NCI-H524 treated with DMSO at 0.1 percent for 48 hours (cell line): ENCODE measurements around the gene TTC39B.
A peak's percentile ranks its signal among the peaks of the same experiment; 100 is the strongest.

Experiments used
- DNase-seq: peaks from one replicate; lab custom pipeline; 2025; lab: John Stamatoyannopoulos, UW

The TTC39B gene

DNA sequence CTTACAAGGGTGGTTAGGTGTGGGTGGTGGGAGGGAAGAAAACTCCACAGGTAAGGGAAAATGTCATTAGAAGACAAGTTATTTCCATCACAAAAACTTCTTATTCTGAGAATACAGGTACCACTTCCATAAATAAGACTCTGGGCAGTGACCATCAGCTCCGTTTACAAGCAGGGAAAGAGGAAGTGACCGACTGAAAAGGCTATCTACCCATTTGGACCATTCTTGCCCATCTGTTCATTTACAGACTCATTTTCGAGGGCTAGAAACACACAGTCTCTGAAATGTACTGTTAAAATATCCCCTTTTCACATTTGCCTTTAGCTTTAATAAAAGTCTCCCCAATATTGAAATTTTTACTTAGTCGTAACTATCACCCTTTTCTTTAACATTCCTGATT lies 79.5 kb downstream of the TTC39B start:
- no peak for DNase-seq

DNA sequence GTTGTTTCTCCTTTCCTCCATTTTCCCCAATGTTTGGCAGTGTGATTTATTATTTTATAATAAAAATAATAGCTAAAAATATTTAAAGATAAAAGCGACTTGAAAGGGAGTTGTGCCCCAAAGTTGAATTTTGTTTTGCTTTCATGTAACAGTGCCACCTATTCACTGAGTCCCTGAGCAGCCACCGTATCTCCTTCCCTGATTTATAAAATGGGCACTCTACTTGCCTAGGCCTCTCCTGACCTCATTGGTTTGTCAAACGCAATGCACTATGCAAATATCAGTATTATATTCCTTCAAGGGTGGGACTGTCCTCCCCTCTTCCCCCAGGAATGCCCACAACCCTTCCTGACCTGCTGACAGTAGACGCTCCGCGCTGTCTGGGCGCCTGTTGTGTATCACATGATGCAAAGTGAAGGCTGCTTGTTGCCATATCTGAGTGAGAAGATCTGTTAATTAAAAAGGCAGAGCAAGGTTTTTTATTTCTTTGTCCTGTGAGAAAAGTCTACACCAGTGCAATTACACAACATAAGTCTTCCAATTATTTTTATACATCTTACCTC lies 81.4 kb downstream of the TTC39B start:
- no peak for DNase-seq

GRCh38 chr9:15222313-15222712 lies 84.7 kb downstream of the TTC39B start:
- no peak for DNase-seq

DNA sequence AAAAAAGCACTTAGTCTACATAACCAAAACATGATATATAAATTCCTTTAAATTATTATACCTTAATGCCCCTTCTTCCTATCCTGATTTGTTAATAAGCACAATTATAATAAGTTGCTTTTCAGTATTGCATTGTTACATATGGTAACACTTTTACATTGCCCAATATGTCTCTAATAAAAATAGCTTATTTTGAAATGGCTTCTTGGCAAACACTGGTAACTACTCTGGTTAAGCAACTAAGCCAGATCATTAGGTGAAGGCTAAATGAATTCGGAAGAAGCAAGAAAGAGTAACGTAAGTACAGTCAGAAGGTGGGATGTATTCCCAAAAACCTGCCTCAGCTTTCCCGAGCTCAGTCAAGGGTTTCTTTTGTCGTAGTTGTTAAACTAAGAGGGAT lies 85.3 kb downstream of the TTC39B start:
- no peak for DNase-seq

DNA sequence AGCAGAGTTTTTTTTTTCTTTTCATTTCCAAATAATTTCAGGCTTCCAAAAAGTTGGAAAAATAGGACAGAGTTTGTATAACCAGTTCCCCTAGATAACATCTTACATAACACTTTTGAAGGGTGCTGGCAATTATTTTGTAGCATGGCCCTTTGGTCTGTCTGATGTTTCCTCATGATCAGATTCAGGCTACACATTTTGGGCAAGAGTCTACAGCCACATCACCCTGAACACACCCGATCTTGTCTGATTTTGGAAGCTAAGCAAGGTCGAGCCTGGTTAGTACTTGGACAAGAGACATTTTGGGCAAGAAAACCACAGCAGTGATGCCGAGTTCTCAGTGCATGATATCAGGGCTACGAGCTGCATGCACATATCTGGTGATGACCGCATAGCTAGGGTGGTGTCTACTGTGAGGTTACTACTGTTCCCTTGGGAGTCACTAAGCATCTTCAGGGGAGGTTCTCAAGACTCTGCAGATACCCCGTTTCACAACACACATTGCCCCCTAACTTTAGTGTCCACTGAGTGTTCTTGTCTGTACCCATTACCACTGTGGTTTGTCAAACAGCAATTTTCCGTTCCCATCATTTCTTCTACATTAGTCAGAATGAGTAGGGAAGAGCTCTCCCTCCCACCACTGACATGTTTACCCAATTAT lies 86.2 kb downstream of the TTC39B start:
- no peak for DNase-seq

- no peak for DNase-seq
These were observed 87.5 kb downstream of the TTC39B start for GRCh38 chr9:15219546-15219945.

GRCh38 chr9:15218994-15219393 lies 88.0 kb downstream of the TTC39B start:
- DNase-seq: no peak

DNA sequence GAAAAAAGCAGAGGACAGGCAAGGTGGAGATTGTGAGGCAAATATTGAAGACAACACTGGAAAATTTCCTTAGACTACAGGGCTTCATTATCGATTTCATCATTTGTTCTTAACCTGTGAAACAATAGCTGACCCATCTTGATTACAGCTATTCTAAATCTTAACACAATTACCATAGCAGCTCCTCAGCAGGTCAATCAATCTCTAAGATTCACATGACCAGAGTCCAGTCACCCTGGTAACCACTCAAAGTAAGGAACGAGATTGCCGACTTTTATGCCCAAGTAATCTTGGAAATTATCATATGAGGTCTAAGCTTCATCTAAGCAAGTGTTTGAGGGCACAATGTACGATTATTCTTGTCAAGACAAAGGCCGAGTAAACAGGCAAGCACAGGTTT lies 93.8 kb downstream of the TTC39B start:
- DNase-seq: no peak

- DNase-seq: peak; percentile 27
These were observed 95.1 kb downstream of the TTC39B start for GRCh38 chr9:15211815-15212495.

DNA sequence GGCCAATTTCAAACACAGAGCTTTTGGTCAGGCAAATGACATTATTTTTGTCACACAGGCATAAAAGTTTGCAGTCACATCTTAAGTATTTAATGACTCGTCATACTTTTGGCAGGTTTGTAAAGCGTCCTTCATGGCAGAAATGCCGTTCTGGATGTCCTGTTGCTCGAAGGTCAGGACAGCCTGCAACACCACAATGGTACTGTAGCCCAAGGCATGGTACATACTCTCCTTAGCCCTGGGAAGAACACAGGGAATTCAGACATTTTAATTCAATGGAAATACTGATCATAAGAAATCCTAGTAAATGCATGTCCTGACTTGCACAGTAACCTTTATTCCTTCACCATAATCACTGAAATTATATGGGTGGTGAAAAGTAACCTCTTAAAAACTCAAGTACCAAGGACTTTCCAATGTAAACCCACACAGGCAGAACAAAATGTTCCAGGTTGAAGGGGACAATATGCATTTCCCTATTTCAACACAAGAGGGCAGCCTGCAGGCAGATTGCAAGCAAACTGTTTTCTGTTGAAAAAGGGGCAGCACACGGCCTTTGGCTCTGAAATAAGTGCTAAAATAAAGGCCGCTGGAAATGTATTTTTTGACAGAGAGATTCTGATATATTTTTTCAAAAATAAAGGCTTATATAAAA lies 95.7 kb downstream of the TTC39B start:
- peak; percentile 27 for DNase-seq

- no peak for DNase-seq
These were observed 99.9 kb downstream of the TTC39B start for GRCh38 chr9:15206903-15207696.

DNA sequence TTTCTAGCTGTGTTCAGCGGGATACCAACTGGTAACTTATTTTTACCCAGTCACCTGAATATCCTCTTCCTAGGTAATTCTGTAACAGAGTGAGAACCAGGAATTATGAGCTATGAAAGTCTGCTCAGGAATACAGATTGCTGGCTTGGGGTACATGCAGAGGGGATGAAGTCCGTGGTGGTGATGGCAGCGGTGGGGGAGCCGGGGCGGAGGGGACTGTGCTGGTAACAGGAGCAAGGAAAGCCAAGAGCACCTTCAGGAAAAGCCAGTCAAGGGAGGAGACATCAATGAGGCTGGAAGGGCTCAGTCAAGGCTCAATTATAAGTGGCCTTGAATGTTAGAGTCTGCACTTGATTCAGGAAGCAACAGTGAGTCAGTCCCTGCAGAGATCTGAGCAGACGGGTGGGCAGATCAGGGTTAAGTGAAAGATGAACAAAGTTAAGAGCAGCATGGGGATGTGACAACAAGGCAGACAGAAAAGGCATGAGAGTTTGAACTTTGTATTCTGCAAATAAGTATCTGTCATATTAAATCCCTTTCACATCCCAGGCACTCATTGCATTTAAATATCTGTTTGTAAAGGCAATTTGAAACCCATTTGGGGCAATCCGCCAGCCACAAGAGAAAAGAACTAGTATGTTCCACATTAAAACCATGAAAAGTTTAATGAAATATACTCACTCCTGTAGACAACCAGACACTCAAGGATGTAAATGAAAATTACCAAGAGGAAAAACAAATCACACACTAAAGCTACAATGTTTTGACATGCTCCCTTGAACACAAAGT lies 101.2 kb downstream of the TTC39B start:
- DNase-seq: no peak

DNA sequence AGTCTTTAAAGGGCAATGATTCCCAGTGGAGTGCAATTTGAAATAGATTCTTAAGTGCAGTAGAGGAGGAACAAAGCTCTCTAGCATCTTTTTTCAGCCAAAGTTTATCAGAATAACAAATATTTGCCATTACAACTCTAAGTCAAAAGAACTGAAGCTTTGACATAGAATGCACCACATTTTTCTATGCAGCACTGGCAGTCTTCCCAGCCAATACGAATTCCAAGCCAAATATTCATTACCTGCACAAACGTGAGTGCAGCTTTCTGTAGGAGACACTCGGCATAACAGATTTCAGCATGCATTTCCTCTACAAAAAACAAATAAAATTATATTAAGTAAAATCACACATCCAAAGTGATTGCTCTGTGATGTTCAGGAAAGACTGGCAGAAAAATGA lies 103.4 kb downstream of the TTC39B start:
- DNase-seq: no peak

GRCh38 chr9:15200111-15200510 lies 106.9 kb downstream of the TTC39B start:
- no peak for DNase-seq

- DNase-seq: no peak
These were observed 114.2 kb downstream of the TTC39B start for GRCh38 chr9:15192856-15193255.

- DNase-seq: no peak
These were observed 115.6 kb downstream of the TTC39B start for GRCh38 chr9:15191378-15191777.

DNA sequence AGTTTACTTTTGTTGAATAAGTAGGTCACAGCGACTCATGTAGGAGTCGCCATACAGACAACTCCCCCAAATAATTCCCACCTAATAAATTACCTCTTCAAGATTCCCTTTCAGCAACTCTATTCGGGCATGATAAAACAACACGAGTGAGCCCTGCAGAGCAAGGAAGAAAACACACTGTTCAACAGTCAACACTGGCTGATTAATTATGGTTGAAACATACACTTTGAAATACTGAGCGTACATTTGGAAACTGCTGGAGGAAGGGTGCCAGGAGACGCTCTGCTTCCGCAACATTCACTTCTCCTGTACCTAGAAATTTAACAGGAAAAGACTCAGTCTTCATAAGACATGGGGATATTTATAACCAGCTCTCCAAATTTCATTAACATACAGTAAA lies 117.5 kb downstream of the TTC39B start:
- no peak for DNase-seq

- DNase-seq: no peak
These were observed 119.4 kb downstream of the TTC39B start for GRCh38 chr9:15187589-15187988.

- peak; percentile 69 for DNase-seq
These were observed 124.3 kb downstream of the TTC39B start for GRCh38 chr9:15182730-15183129.

DNA sequence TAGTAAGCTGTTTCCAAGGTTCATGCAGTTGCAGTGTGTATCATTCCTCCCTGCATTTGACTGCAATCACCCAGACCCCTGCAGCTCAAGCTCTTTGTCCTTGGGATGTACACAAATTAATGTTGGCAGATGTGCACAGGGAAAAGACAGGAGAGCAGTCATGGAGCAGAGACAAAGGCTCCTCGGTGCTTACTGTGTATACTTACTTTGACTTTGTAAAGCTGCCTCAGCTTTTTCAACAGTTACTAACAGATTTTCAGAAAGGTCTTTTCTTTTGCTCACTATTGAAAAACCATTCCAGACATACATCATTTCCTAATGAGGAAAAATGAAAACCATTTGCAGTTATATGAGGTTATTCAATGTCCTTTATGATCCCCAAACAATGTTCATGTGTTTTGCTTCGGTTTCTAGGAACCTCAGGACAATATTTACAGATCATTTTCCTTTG lies 124.9 kb downstream of the TTC39B start:
- peak; percentile 31 for DNase-seq

DNA sequence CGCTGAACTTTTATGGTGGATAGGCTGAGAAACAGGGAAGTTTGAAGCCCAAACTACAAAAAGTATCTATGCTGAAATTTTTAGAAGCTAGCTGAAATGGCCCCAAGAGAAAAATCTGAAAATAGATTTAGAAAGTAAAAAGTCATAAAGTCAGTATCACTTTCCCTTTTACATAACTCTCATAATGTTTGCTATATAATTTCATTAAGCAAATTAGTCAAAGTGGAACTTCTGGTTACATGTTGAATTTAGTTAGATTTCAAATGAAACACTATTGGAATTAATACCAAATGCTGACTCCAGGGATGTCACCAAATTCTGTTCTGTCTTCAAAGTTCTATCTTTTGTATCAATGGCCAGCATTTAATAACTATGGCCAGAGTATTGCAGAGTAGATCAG lies 126.9 kb downstream of the TTC39B start:
- DNase-seq: no peak
